SKM-1 (cell line): ENCODE results near the gene SFT2D2.
"Not testable (repeated sequence)": the region's sequence is repeated elsewhere in the genome, so short reads cannot be mapped to it uniquely, and the experiment has no call there.

Experiments used
- DNase-seq: peaks from one replicate; lab custom pipeline; 2025; ENCODE audit not compliant: unreplicated experiment; lab: John Stamatoyannopoulos, UW

The SFT2D2 gene

GRCh38 chr1:168225476-168226190 lies at the start of gene SFT2D2:
SFT2D2 (plus strand) TSS chr1:168226004; CDS start chr1:168226080, 76 bp downstream.
- peak; percentile 83 for DNase-seq

DNA sequence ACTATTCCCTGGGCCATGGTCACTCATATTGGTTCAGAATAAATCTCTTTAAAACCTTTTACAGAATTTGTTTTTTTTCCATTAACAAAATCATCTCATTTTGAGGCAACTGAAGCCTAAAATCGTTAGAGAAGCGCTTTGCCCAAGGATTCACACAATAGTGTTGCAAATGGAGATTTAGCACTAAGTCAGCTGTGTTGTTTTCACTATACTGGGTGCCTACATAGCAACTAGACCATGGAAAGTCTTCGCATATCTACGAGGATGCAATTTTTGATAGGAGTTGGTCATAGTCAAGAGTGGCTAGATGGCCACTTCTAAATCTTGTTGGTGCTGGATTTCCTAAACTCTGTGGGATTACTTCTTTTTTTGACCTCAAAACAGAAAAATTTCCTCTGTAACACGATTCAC lies 47.6 kb upstream of the SFT2D2 start:
- no peak for DNase-seq

GRCh38 chr1:168178638-168179437 lies 47.0 kb upstream of the SFT2D2 start, which contains the start of gene TIPRL:
TIPRL (plus strand) TSS chr1:168178962; CDS start chr1:168179078, 116 bp downstream.
- peak; percentile 100 for DNase-seq

GRCh38 chr1:168179438-168180147 lies 46.2 kb upstream of the SFT2D2 start:
- DNase-seq, result no peak

GRCh38 chr1:168180148-168180524 lies 45.7 kb upstream of the SFT2D2 start:
- DNase-seq, result no peak

DNA sequence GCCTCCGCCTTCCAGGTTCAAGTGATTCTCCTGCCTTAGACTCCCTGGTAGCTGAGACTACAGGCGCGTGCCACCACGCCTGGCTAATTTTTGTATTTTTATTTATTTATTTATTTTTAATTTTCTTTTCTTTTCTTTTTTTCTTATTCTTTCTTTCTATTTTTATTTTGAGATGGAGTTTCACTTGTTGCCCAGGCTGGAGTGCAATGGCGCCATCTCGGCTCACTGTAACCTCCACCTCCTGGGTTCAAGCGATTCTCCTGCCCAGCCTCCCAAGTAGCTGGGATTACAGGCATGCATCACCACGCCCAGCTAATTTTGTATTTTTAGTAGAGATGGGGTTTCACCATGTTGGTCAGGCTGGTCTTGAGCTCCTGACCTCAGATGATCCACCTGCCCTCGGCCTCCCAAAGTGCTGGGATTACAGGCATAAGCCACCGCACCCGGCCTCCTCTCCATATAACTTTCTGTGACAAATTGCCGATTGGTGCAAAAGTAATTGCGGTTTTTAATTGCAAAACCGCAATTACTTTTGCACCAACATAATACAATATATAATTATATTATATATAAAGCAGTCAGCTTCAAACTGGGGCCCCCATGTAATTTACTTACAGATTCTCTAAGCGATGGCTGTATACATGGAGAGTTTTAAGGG lies 44.6 kb upstream of the SFT2D2 start:
- DNase-seq, result not testable (repeated sequence)

- no peak for DNase-seq
Measured at GRCh38 chr1:168187177-168187576, 38.6 kb upstream of the SFT2D2 start.

- no peak for DNase-seq
Measured at GRCh38 chr1:168190403-168190802, 35.4 kb upstream of the SFT2D2 start.

GRCh38 chr1:168195199-168196135 lies 30.3 kb upstream of the SFT2D2 start:
- DNase-seq, result no peak

DNA sequence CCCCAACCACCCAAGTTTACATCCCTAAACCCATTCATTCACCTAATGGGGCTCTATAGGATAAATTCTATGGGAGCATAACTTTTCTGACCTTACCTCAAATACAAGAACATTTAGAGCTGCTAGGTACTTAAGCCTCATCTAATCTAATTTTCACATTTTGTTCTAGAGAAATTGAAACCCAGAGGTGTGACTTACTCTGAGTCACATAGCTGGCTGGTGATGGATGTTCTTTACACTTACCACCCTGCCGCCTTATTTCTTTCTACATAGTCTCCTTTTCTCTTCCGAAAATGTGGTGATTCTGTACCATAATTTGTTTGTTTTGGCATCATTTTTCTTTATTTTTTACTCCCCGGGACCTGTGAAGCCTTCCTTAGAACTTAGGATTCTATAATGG lies 26.7 kb upstream of the SFT2D2 start:
- DNase-seq, result no peak

DNA sequence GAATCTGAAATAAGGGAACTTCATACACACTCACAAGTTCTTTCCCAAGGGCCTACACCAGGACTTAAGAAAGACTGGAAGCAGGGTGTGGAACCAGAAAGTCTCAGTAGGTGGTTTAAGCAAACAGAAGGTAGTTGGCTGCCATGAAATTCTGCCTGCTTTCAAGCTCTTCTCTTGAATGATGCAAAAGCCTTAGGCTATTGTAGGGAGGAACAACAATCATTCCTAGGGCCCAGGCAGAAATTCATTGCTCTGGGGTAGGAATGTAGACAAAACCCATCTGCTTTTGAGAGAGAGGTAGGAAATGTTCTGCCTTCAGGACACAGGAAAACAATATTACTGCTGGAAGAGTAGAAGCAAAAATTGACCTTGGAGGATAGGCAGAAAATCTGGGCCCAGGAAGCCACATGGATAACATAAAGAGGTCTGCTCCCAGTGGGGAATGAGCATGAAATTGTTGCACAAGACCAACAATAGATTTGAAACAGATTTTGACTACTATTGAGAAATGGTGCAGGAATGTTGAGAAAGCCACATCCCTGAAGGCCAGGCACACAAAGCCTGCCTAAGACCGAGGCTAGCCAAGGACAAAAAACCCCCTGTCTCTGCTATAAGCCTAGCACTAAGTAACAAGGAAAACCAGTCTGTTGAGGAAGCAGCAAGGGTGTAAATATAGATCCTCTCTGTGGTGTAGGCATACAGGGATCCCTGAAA lies 22.7 kb upstream of the SFT2D2 start:
- DNase-seq, result no peak

GRCh38 chr1:168206111-168206510 lies 19.7 kb upstream of the SFT2D2 start:
- DNase-seq, result no peak

DNA sequence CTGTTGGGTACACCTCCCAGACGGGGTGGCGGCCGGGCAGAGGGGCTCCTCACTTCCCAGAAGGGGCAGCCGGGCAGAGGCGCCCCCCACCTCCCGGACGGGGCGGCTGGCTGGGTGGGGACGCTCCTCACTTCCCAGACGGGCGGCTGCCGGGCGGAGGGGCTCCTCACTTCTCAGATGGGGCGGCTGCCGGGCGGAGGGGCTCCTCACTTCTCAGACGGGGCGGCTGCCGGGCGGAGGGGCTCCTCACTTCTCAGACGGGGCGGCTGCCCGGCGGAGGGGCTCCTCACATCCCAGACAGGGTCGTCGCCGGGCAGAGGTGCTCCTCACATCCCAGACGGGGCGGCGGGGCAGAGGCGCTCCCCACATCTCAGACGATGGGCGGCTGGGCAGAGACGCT lies 18.1 kb upstream of the SFT2D2 start:
- DNase-seq, result not testable (repeated sequence)

DNA sequence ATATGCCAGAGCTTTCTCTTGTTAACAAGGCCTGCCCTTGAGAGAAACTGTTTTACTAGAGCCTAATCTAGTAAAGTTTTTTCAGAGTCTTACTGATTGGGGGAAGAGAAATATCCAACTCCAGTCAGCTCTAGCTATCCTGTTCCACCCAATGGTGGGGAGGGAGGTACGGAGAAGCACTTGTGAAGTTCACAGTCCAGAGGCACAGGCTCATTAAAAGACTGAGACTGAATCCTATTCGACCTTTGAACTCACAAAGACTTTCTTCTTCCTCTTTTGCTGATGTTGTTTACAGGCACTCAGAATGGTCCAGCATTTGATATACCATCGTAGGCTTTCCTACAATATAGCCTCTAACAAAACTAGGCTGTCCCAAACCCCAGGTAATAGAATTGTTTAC lies 15.5 kb upstream of the SFT2D2 start:
- no peak for DNase-seq

DNA sequence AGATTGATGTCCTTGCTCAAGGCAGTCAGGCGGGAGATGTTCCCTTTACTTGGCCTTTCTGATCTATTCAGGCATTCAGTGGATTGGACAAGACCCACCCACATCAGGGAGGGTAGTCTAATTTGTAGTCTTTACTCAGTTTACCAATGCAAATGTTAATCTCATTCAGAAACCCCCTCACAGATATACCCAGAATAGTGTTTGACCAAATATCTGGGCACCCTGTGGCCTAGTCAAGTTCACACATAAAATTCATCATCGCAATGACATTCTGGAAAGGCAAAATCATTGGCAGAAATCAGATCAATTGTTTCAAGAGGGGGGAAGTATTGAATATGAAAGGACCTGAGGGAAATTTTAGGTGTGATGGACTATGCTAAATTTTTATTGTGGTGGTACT lies 12.5 kb upstream of the SFT2D2 start:
- no peak for DNase-seq

DNA sequence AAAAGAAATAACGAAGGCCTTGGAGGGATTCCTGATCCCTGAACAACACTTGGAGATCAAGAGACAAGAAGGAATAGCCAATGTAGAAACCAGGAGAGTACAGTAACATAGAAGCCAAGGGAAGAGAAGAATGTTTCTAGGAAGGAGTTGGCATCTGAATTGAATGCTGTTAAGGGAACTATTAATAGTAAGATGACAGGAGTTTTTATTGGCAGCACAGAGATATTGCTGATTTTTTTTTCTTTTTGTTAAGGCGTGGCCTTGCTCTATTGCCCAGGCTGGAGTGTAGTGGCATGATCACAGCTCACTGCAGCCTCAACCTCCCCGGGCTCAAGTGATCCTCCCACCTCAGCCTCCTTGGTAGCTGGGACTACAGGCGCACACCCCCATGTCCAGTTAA lies 9.6 kb upstream of the SFT2D2 start:
- no peak for DNase-seq

DNA sequence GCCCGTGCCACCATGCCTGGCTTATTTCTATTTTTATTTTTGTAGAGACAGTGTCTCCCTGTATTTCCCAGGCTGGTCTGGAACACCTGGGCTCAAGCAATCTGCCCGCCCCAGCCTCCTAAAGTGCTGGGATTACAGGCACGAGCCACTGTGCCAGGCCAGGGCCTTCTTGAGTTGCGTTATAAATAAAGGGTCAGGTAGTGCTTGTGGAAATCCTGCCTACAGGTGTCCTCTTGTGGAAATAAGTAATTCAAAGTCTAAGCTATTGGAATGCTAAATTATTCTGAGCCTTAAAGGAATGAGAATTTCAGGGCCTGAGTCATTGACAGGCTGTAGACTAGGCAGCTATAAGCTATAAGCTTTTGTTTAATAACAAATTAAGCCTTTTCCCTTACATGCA lies 8.1 kb upstream of the SFT2D2 start:
- DNase-seq, result no peak

DNA sequence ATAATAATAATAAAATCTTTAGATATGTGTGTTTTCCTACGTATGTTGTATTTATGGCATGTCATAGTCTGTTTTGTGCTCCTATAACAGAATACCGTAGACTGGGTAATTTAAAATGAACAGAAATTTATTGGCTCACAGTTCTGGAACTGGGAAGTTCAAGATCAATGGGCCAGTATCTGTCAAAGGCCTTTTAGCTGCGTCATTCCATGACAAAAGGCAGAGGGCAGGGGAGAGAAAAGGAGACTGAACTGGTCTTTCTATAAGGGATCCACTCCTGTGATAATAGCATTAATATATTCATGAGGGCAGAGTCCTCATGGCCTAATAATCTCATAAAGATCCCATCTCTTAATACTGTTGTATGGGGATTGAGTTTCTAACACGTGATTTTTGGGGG lies 7.1 kb upstream of the SFT2D2 start:
- DNase-seq, result no peak

- DNase-seq, result no peak
Measured at GRCh38 chr1:168220470-168220871, 5.3 kb upstream of the SFT2D2 start.
